HG03045 (cell line): ENCODE measurements around the gene SLC16A5.

Source experiments
- ATAC-seq: cut with Tn5 transposase; IDR thresholded peaks from one replicate; pipeline ENCODE4 v1.9.1; 2021; ENCODE audit warnings: mild to moderate bottlenecking, moderate library complexity; ENCODE audit not compliant: unreplicated experiment

Gene SLC16A5

GRCh38 chr17:75155191-75155601 lies 67.4 kb downstream of the SLC16A5 start:
- ATAC-seq, result no peak
